Subcutaneous abdominal adipose tissue (tissue), 5 donors: ENCODE data around the gene RGS7.

Experiments used
- H3K27ac ChIP-seq: one replicate; pipeline ENCODE4 v1.7.0; 2013; ENCODE audit warnings: low read depth, mild to moderate bottlenecking, inconsistent platforms, low read length, moderate library complexity
- H3K27me3 ChIP-seq, 5 donors: one replicate each; pipeline ENCODE4 v1.7.0; 2013; ENCODE audit warnings: low read length in 5 of 5, inconsistent platforms in 1 of 5; ENCODE audit not compliant: control insufficient read depth in 5 of 5, insufficient read depth in 4 of 5
- H3K36me3 ChIP-seq, 5 donors: one replicate each; pipeline ENCODE4 v1.7.0; 2013; ENCODE audit warnings: low read length in 5 of 5; ENCODE audit not compliant: control insufficient read depth in 5 of 5, insufficient read depth in 5 of 5
- H3K4me1 ChIP-seq, 5 donors: one replicate each; pipeline ENCODE4 v1.7.0; 2013; ENCODE audit warnings: low read length in 5 of 5, mild to moderate bottlenecking in 3 of 5, moderate library complexity in 1 of 5; ENCODE audit not compliant: control insufficient read depth in 5 of 5, insufficient read depth in 5 of 5
- H3K4me3 ChIP-seq, 5 donors: one replicate each; pipeline ENCODE4 v1.7.0; 2013; ENCODE audit warnings: low read length in 5 of 5, low read depth in 1 of 5
- H3K9ac ChIP-seq, 5 donors: one replicate each; pipeline ENCODE4 v1.7.0; 2013; ENCODE audit warnings: low read length in 5 of 5, mild to moderate bottlenecking in 4 of 5, moderate library complexity in 3 of 5
- H3K9me3 ChIP-seq, 5 donors: one replicate each; pipeline ENCODE4 v1.7.0; 2013; ENCODE audit warnings: low read length in 5 of 5; ENCODE audit not compliant: control insufficient read depth in 5 of 5
- donor health status: healthy.
- donor health status: healthy.
- donor health status: healthy.
- donor health status: healthy.
- donor health status: healthy.

Gene RGS7

GRCh38 chr1:240803151-240803550 is 553.9 kb downstream of the RGS7 start:
- Histone ChIP-seq H3K27ac (no peak overlapping the region), H3K27me3 (no peaks in the 10 kb centered on the region), H3K36me3 (no peaks in the 10 kb centered on the region), H3K9me3 (no peaks in the 10 kb centered on the region), H3K9ac (no peak overlapping the region), H3K4me3 (no peak overlapping the region), H3K4me1 (no peaks in the 10 kb centered on the region)

GRCh38 chr1:240802271-240802670 is 554.7 kb downstream of the RGS7 start:
- Histone ChIP-seq H3K4me1 (no peaks in the 10 kb centered on the region), H3K36me3 (no peaks in the 10 kb centered on the region), H3K4me3 (no peak overlapping the region), H3K9ac (no peak overlapping the region), H3K27me3 (no peaks in the 10 kb centered on the region), H3K9me3 (no peaks in the 10 kb centered on the region), H3K27ac (no peak overlapping the region)

GRCh38 chr1:240801442-240801841 is 555.6 kb downstream of the RGS7 start:
- Histone ChIP-seq H3K36me3 (no peaks in the 10 kb centered on the region), H3K9me3 (no peaks in the 10 kb centered on the region), H3K4me1 (no peaks in the 10 kb centered on the region), H3K27ac (no peak overlapping the region), H3K27me3 (no peaks in the 10 kb centered on the region), H3K9ac (no peak overlapping the region), H3K4me3 (no peak overlapping the region)

GRCh38 chr1:240800291-240800690 is 556.7 kb downstream of the RGS7 start:
- H3K9ac ChIP-seq = no peak overlapping the region
- H3K27me3 ChIP-seq = no peaks in the 10 kb centered on the region
- no peaks in the 10 kb centered on the region for H3K9me3 ChIP-seq
- H3K4me3 ChIP-seq = no peak overlapping the region
- no peaks in the 10 kb centered on the region for H3K4me1 ChIP-seq
- no peak overlapping the region for H3K27ac ChIP-seq
- H3K36me3 ChIP-seq = no peaks in the 10 kb centered on the region

- H3K9ac ChIP-seq = no peak overlapping the region
- H3K27ac ChIP-seq = no peak overlapping the region
- no peak overlapping the region for H3K4me3 ChIP-seq
- H3K9me3 ChIP-seq = no peaks in the 10 kb centered on the region
- no peaks in the 10 kb centered on the region for H3K27me3 ChIP-seq
- no peaks in the 10 kb centered on the region for H3K36me3 ChIP-seq
- no peaks in the 10 kb centered on the region for H3K4me1 ChIP-seq
Observed at GRCh38 chr1:240797050-240797449, 560.0 kb downstream of the RGS7 start.

GRCh38 chr1:240794046-240794843 is 562.8 kb downstream of the RGS7 start:
- Histone ChIP-seq H3K4me1 (no peaks in the 10 kb centered on the region), H3K27ac (no peak overlapping the region), H3K36me3 (no peaks in the 10 kb centered on the region), H3K4me3 (no peak overlapping the region), H3K27me3 (no peaks in the 10 kb centered on the region), H3K9me3 (no peaks in the 10 kb centered on the region), H3K9ac (no peak overlapping the region)

- no peaks in the 10 kb centered on the region for H3K9me3 ChIP-seq
- H3K9ac ChIP-seq = no peak overlapping the region
- H3K27me3 ChIP-seq = no peaks in the 10 kb centered on the region
- no peak overlapping the region for H3K4me3 ChIP-seq
- H3K4me1 ChIP-seq = no peaks in the 10 kb centered on the region
- no peaks in the 10 kb centered on the region for H3K36me3 ChIP-seq
- no peak overlapping the region for H3K27ac ChIP-seq
Observed at GRCh38 chr1:240792915-240793529, 564.0 kb downstream of the RGS7 start.

- Histone ChIP-seq H3K9ac (no peak overlapping the region), H3K36me3 (no peaks in the 10 kb centered on the region), H3K4me1 (no peaks in the 10 kb centered on the region), H3K4me3 (no peak overlapping the region), H3K27ac (no peak overlapping the region), H3K9me3 (no peaks in the 10 kb centered on the region), H3K27me3 (no peaks in the 10 kb centered on the region)
Observed at GRCh38 chr1:240790856-240791255, 566.1 kb downstream of the RGS7 start.

GRCh38 chr1:240786880-240787279 is 570.1 kb downstream of the RGS7 start:
- H3K4me3 ChIP-seq = no peak overlapping the region
- no peaks in the 10 kb centered on the region for H3K27me3 ChIP-seq
- no peaks in the 10 kb centered on the region for H3K36me3 ChIP-seq
- no peak overlapping the region for H3K27ac ChIP-seq
- no peak overlapping the region for H3K9ac ChIP-seq
- H3K4me1 ChIP-seq = no peaks in the 10 kb centered on the region
- no peaks in the 10 kb centered on the region for H3K9me3 ChIP-seq

GRCh38 chr1:240784776-240785175 is 572.2 kb downstream of the RGS7 start:
- Histone ChIP-seq H3K9ac (no peak overlapping the region), H3K9me3 (no peaks in the 10 kb centered on the region), H3K27me3 (no peaks in the 10 kb centered on the region), H3K36me3 (no peaks in the 10 kb centered on the region), H3K4me3 (no peak overlapping the region), H3K27ac (no peak overlapping the region), H3K4me1 (no peaks in the 10 kb centered on the region)
